HEK293 (cell line): ENCODE results near the gene ADAMTSL3.

ENCODE experiments used
- CTCF ChIA-PET: fragments of 350-600 bp; formaldehyde crosslinking; extraction: SDS; loops from one replicate; lab custom pipeline; 2021; ENCODE audit warnings: antibody characterized with exemption; lab: Yijun Ruan, JAX
- POLR2A ChIA-PET: fragments of 300-600 bp; formaldehyde crosslinking; extraction: SDS; loops from one replicate; lab custom pipeline; 2020; ENCODE audit warnings: antibody characterized with exemption, inconsistent platforms; lab: Yijun Ruan, JAX
- H3K27ac ChIP-seq: fragments of 200-500 bp; sonication (Bioruptor generic); 2 replicates; pipeline ENCODE4 v1.5.1; 2014; ENCODE audit warnings: low read depth, low read length, control low read depth, inconsistent platforms; ENCODE audit errors: extremely low read depth
- H3K36me3 ChIP-seq, 2 experiments: fragments of 200-500 bp in 1 of 2; sonication (Bioruptor generic) in 1 of 2; 1 replicate in 1 of 2; 2 replicates in 1 of 2; pipeline ENCODE4 v1.5.1; 2014 to 2017; ENCODE audit warnings: inconsistent platforms in 2 of 2, low read length in 2 of 2; ENCODE audit not compliant: control insufficient read depth in 2 of 2, insufficient read depth in 1 of 2
- H3K4me1 ChIP-seq: fragments of 200-500 bp; sonication (Bioruptor generic); 2 replicates; pipeline ENCODE4 v1.5.1; 2014; ENCODE audit warnings: mild to moderate bottlenecking, low read length, inconsistent platforms; ENCODE audit not compliant: control insufficient read depth, insufficient read depth
- H3K4me3 ChIP-seq: 2 replicates; pipeline ENCODE4 v1.5.1; 2011; ENCODE audit warnings: low read depth, mild to moderate bottlenecking, control low read depth, low read length, moderate library complexity
- H3K9me3 ChIP-seq: fragments of 200-500 bp; sonication (Bioruptor generic); 2 replicates; pipeline ENCODE4 v1.5.1; 2014; ENCODE audit warnings: low read depth, low read length, inconsistent platforms; ENCODE audit not compliant: control insufficient read depth, insufficient read depth
- ELK4 ChIP-seq: IDR thresholded peaks from 2 replicates; pipeline ENCODE4 v1.6.1; 2011; ENCODE audit warnings: mild to moderate bottlenecking, low read depth, low read length, borderline replicate concordance
- GLIS1 ChIP-seq: fragments of 450-650 bp; formaldehyde crosslinking; IDR thresholded peaks from 2 replicates; pipeline ENCODE4 v1.5.1; 2016; ENCODE audit warnings: missing biosample characterization, missing genetic modification characterization
- OVOL3 ChIP-seq: fragments of 450-650 bp; formaldehyde crosslinking; IDR thresholded peaks from 2 replicates; pipeline ENCODE4 v1.5.1; 2016; ENCODE audit warnings: missing biosample characterization, missing genetic modification characterization
- PRDM4 ChIP-seq: fragments of 450-650 bp; formaldehyde crosslinking; IDR thresholded peaks from 2 replicates; pipeline ENCODE4 v1.5.1; 2017; ENCODE audit warnings: missing biosample characterization, missing genetic modification characterization
- RBAK ChIP-seq: fragments of 450-650 bp; formaldehyde crosslinking; IDR thresholded peaks from 2 replicates; pipeline ENCODE4 v1.5.1; 2016; ENCODE audit warnings: missing biosample characterization, missing genetic modification characterization
- SALL2 ChIP-seq: fragments of 450-650 bp; formaldehyde crosslinking; IDR thresholded peaks from 2 replicates; pipeline ENCODE4 v1.5.0; 2017; ENCODE audit warnings: missing biosample characterization, mild to moderate bottlenecking, missing genetic modification characterization, borderline replicate concordance
- ZNF221 ChIP-seq: fragments of 450-650 bp; formaldehyde crosslinking; IDR thresholded peaks from 2 replicates; pipeline ENCODE4 v1.5.1; 2017; ENCODE audit warnings: missing biosample characterization, missing genetic modification characterization, borderline replicate concordance
- ZNF280D ChIP-seq: fragments of 450-650 bp; formaldehyde crosslinking; IDR thresholded peaks from 2 replicates; pipeline ENCODE4 v1.5.1; 2016; ENCODE audit warnings: missing biosample characterization, missing genetic modification characterization
- ZNF292 ChIP-seq: fragments of 450-650 bp; formaldehyde crosslinking; IDR thresholded peaks from 2 replicates; pipeline ENCODE4 v1.5.1; 2016; ENCODE audit warnings: low read depth, missing biosample characterization, missing genetic modification characterization, borderline replicate concordance
- ZNF394 ChIP-seq: fragments of 450-650 bp; formaldehyde crosslinking; IDR thresholded peaks from 2 replicates; pipeline ENCODE4 v1.5.1; 2016; ENCODE audit warnings: missing biosample characterization, missing genetic modification characterization, mild to moderate bottlenecking, moderate library complexity, borderline replicate concordance
- ZNF449 ChIP-seq: fragments of 450-650 bp; formaldehyde crosslinking; IDR thresholded peaks from 2 replicates; pipeline ENCODE4 v1.5.1; 2017; ENCODE audit warnings: missing biosample characterization, mild to moderate bottlenecking, missing genetic modification characterization, moderate library complexity
- ZNF548 ChIP-seq: fragments of 450-650 bp; formaldehyde crosslinking; IDR thresholded peaks from 2 replicates; pipeline ENCODE4 v1.5.1; 2016; ENCODE audit warnings: missing biosample characterization, missing genetic modification characterization
- ZNF558 ChIP-seq: fragments of 450-650 bp; formaldehyde crosslinking; IDR thresholded peaks from 2 replicates; pipeline ENCODE4 v1.5.1; 2016; ENCODE audit warnings: missing biosample characterization, missing genetic modification characterization
- ZNF654 ChIP-seq: fragments of 450-650 bp; formaldehyde crosslinking; IDR thresholded peaks from 2 replicates; pipeline ENCODE4 v1.5.1; 2016; ENCODE audit warnings: low read depth, missing biosample characterization, missing genetic modification characterization
- ZSCAN23 ChIP-seq: fragments of 450-650 bp; formaldehyde crosslinking; IDR thresholded peaks from 2 replicates; pipeline ENCODE4 v1.5.1; 2016; ENCODE audit warnings: missing biosample characterization, missing genetic modification characterization
- ZXDB ChIP-seq: fragments of 450-650 bp; formaldehyde crosslinking; IDR thresholded peaks from 2 replicates; pipeline ENCODE4 v1.5.1; 2016; ENCODE audit warnings: missing biosample characterization, missing genetic modification characterization
- TF ChIP-seq, protein P1 (sequence below): fragments of 450-650 bp; formaldehyde crosslinking; IDR thresholded peaks from 2 replicates; pipeline ENCODE4 v1.5.1; 2016; ENCODE audit warnings: missing biosample characterization, missing genetic modification characterization

Gene ADAMTSL3

GRCh38 chr15:83998486-83998885 is 344.6 kb downstream of the ADAMTSL3 start:
- H3K36me3 ChIP-seq = no peaks in the 10 kb centered on the region
- H3K9me3 ChIP-seq = no peaks in the 10 kb centered on the region
- H3K27ac ChIP-seq = no peak overlapping the region
- H3K4me1 ChIP-seq = no peaks in the 10 kb centered on the region
- no peak overlapping the region for H3K4me3 ChIP-seq
- ChIA-PET POLR2A (no interaction called here), CTCF (interaction anchor here (0.7 kb wide), 1 partner anchor 12 kb away, joined by 3 read pairs; no protein-coding TSS in a partner anchor)
- TF ChIP-seq ZNF449 (no peak), RBAK (tag by site-specific recombination) (no peak), ELK4 (no peak), ZNF280D (tag by site-specific recombination) (no peak), ZNF558 (tag by site-specific recombination) (no peak), PRDM4 (tag by site-specific recombination) (no peak), ZXDB (tag by site-specific recombination) (no peak), ZNF548 (tag by site-specific recombination) (no peak), ZSCAN23 (tag by site-specific recombination) (no peak), ZNF292 (tag by site-specific recombination) (no peak)
- TF ChIP-seq, protein P1, sequence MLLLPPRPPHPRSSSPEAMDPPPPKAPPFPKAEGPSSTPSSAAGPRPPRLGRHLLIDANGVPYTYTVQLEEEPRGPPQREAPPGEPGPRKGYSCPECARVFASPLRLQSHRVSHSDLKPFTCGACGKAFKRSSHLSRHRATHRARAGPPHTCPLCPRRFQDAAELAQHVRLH (tag by site-specific recombination) = no peak

DNA sequence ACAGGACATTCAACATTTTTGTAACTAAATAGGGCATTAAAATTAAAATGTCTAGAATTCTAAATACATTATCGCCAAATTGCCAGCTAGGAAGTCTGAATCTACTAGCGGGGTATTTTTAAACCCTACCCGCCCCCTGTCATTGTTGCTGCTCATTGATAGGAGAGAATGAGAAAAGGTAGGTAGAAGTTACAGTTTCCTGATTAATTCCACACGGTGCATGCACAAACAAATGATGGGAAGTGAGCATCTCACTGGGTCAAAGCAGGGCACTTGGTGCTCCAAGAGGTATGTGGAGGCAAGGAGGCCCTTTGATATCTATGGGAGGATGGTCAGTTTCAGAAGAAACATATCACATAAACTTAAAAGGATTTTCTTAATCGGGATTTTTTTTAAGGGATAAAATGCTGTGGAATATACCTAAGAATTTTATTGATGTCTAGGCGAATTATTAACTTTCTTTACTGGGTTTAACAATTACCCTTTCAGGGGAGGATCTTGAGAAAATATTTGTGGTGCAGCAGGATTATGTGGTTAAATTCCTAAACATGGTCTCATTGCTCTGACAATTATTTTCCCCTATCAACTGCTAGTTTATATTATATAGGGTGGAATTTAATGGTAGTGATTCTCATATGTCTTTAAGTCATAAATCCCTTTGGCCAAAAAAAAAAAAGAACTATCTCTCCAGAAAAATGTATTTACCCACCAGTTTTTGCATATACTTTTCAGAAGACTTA is 345.6 kb downstream of the ADAMTSL3 start:
- TF ChIP-seq OVOL3 (tag by site-specific recombination) (no peak), ZNF280D (tag by site-specific recombination) (no peak), GLIS1 (tag by site-specific recombination) (no peak), SALL2 (tag by site-specific recombination) (no peak), ZNF221 (tag by site-specific recombination) (no peak), ZNF394 (tag by site-specific recombination) (no peak), ZNF654 (tag by site-specific recombination) (no peak)
- no peaks in the 10 kb centered on the region for H3K9me3 ChIP-seq
- H3K4me3 ChIP-seq = no peak overlapping the region
- H3K4me1 ChIP-seq = no peaks in the 10 kb centered on the region
- ChIA-PET CTCF (no interaction called here), POLR2A (no interaction called here)
- H3K27ac ChIP-seq = no peak overlapping the region
- no peaks in the 10 kb centered on the region for H3K36me3 ChIP-seq
